D721Med (cell line): ENCODE measurements around the gene FAM120A.

Experiments used
- DNase-seq: peaks from one replicate; pipeline ENCODE4 v3.0.0; 2011; ENCODE audit warnings: low spot score; ENCODE audit not compliant: insufficient read length
- FAIRE-seq: peaks from 2 replicates; lab custom pipeline; 2011; peaks lifted over from hg19 to GRCh38; lab: Jason Lieb, UNC
- TF ChIP-seq, protein P1 (sequence below): IDR thresholded peaks from 2 replicates; pipeline ENCODE4 v1.5.1; 2012; ENCODE audit warnings: mild to moderate bottlenecking, control low read depth; ENCODE audit not compliant: insufficient read depth; ENCODE audit errors: missing control alignments

FAM120A gene

DNA sequence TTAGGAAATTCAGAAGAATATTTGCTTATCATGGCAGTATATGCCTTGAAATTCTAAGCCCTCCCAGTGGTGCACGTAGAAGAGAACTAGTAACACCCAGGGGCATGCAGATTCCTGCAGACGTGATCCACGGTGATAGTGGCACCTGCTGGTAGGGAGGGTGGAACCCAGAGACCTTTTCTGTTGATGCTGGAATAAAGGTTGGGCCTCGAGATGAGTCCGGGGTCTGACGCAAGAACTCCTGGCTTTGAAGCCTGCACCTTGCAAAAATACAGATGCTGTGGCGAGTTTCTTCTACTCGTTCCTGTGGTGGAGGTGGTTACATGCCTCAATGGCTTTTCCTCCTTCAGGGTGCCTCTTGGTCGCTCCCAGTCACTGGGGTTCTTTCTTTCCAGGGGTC lies 85.4 kb downstream of the FAM120A start:
- DNase-seq (no peak), FAIRE-seq (no peak)
- TF ChIP-seq, protein P1, sequence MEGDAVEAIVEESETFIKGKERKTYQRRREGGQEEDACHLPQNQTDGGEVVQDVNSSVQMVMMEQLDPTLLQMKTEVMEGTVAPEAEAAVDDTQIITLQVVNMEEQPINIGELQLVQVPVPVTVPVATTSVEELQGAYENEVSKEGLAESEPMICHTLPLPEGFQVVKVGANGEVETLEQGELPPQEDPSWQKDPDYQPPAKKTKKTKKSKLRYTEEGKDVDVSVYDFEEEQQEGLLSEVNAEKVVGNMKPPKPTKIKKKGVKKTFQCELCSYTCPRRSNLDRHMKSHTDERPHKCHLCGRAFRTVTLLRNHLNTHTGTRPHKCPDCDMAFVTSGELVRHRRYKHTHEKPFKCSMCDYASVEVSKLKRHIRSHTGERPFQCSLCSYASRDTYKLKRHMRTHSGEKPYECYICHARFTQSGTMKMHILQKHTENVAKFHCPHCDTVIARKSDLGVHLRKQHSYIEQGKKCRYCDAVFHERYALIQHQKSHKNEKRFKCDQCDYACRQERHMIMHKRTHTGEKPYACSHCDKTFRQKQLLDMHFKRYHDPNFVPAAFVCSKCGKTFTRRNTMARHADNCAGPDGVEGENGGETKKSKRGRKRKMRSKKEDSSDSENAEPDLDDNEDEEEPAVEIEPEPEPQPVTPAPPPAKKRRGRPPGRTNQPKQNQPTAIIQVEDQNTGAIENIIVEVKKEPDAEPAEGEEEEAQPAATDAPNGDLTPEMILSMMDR, result no peak

GRCh38 chr9:93540305-93540704 lies 88.8 kb downstream of the FAM120A start:
- TF ChIP-seq, protein P1, result no peak
- FAIRE-seq (no peak), DNase-seq (no peak)

GRCh38 chr9:93541005-93541404 lies 89.5 kb downstream of the FAM120A start:
- DNase-seq (no peak), FAIRE-seq (no peak)
- TF ChIP-seq, protein P1, result no peak

- no peak for DNase-seq
- TF ChIP-seq, protein P1, result no peak
- no peak for FAIRE-seq
Measured at GRCh38 chr9:93541581-93542349, 90.3 kb downstream of the FAM120A start.

- DNase-seq (no peak), FAIRE-seq (no peak)
- TF ChIP-seq, protein P1, result no peak
Measured at GRCh38 chr9:93543117-93543516, 91.6 kb downstream of the FAM120A start.

DNA sequence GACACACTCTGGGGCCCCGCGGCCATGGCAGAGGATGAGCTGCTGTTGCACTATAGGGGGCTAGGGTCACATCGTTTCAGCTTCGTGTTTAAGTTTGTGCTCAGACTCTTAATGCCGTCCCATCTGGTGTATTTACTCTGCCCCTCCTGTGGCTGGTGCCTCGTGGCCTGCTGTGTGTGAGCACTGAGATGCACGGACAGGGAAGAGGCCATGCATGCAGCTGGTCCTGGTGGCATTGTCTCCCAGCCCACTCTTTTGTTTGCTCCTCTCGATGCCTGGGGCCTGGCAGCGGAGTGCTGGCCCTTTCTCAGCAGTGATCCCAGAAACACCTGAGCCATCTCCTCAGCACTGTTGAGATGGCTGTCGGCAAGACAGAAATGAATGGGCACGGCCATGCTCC lies 94.9 kb downstream of the FAM120A start:
- FAIRE-seq, result no peak

GRCh38 chr9:93549611-93550010 lies 98.1 kb downstream of the FAM120A start:
- TF ChIP-seq, protein P1, result no peak
- FAIRE-seq (no peak), DNase-seq (no peak)

More for the DNA sequence above, 94.9 kb downstream of the FAM120A start:
- DNase-seq, result no peak
- TF ChIP-seq, protein P1, result no peak
